ENCODE measurements around the gene TRIM22.

The TRIM22 gene

GRCh38 chr11:5686426-5686825 is 3.2 kb upstream of the TRIM22 start:
- TF ChIP-seq GATA2 (IDR thresholded peaks at IDR 0.05; ENCODE audit: low read depth, low read length) (no peak), GATA3 (IDR thresholded peaks at IDR 0.05; ENCODE audit: low read depth, low read length) (no peak)

GRCh38 chr11:5688482-5688881 is 1.1 kb upstream of the TRIM22 start:
- TF ChIP-seq GATA2 (IDR thresholded peaks at IDR 0.05; ENCODE audit: low read depth, low read length) = no peak
- TF ChIP-seq GATA3 (IDR thresholded peaks at IDR 0.05; ENCODE audit: low read depth, low read length) = no peak

- TF ChIP-seq GATA3 (IDR thresholded peaks at IDR 0.05; ENCODE audit: low read depth, low read length) (no peak), GATA2 (IDR thresholded peaks at IDR 0.05; ENCODE audit: low read depth, low read length) (no peak)
Observed at GRCh38 chr11:5690216-5690615, 626 bp downstream of the TRIM22 start.

GRCh38 chr11:5690736-5691135 is 1.1 kb downstream of the TRIM22 start:
- no peak for TF ChIP-seq GATA3 (IDR thresholded peaks at IDR 0.05; ENCODE audit: low read depth, low read length)
- TF ChIP-seq GATA2 (IDR thresholded peaks at IDR 0.05; ENCODE audit: low read depth, low read length) = no peak

- no peak for TF ChIP-seq GATA2 (IDR thresholded peaks at IDR 0.05; ENCODE audit: low read depth, low read length)
- no peak for TF ChIP-seq GATA3 (IDR thresholded peaks at IDR 0.05; ENCODE audit: low read depth, low read length)
Observed at GRCh38 chr11:5691964-5692361, 2.4 kb downstream of the TRIM22 start.

- TF ChIP-seq GATA3 (IDR thresholded peaks at IDR 0.05; ENCODE audit: low read depth, low read length) = no peak
- TF ChIP-seq GATA2 (IDR thresholded peaks at IDR 0.05; ENCODE audit: low read depth, low read length) = no peak
Observed at GRCh38 chr11:5694642-5695041, 5.1 kb downstream of the TRIM22 start.

GRCh38 chr11:5695580-5695979 is 6.0 kb downstream of the TRIM22 start:
- TF ChIP-seq GATA2 (IDR thresholded peaks at IDR 0.05; ENCODE audit: low read depth, low read length) (no peak), GATA3 (IDR thresholded peaks at IDR 0.05; ENCODE audit: low read depth, low read length) (no peak)

- TF ChIP-seq GATA3 (IDR thresholded peaks at IDR 0.05; ENCODE audit: low read depth, low read length) (no peak), GATA2 (IDR thresholded peaks at IDR 0.05; ENCODE audit: low read depth, low read length) (no peak)
Observed at GRCh38 chr11:5696210-5696609, 6.6 kb downstream of the TRIM22 start.

GRCh38 chr11:5698281-5698680 is 8.7 kb downstream of the TRIM22 start:
- TF ChIP-seq GATA2 (IDR thresholded peaks at IDR 0.05; ENCODE audit: low read depth, low read length) (no peak), GATA3 (IDR thresholded peaks at IDR 0.05; ENCODE audit: low read depth, low read length) (no peak)

- no peak for TF ChIP-seq GATA2 (IDR thresholded peaks at IDR 0.05; ENCODE audit: low read depth, low read length)
- TF ChIP-seq GATA3 (IDR thresholded peaks at IDR 0.05; ENCODE audit: low read depth, low read length) = no peak
Observed at GRCh38 chr11:5700421-5701054, 10.9 kb downstream of the TRIM22 start.

- TF ChIP-seq GATA2 (IDR thresholded peaks at IDR 0.05; ENCODE audit: low read depth, low read length) (no peak), GATA3 (IDR thresholded peaks at IDR 0.05; ENCODE audit: low read depth, low read length) (no peak)
Observed at GRCh38 chr11:5701055-5701577, 11.5 kb downstream of the TRIM22 start.

GRCh38 chr11:5703741-5704536 is 14.3 kb downstream of the TRIM22 start:
- TF ChIP-seq GATA2 (IDR thresholded peaks at IDR 0.05; ENCODE audit: low read depth, low read length) (no peak), GATA3 (IDR thresholded peaks at IDR 0.05; ENCODE audit: low read depth, low read length) (no peak)

GRCh38 chr11:5705688-5706087 is 16.1 kb downstream of the TRIM22 start:
- TF ChIP-seq GATA2 (IDR thresholded peaks at IDR 0.05; ENCODE audit: low read depth, low read length) = no peak
- TF ChIP-seq GATA3 (IDR thresholded peaks at IDR 0.05; ENCODE audit: low read depth, low read length) = no peak

- TF ChIP-seq GATA3 (IDR thresholded peaks at IDR 0.05; ENCODE audit: low read depth, low read length) (no peak), GATA2 (IDR thresholded peaks at IDR 0.05; ENCODE audit: low read depth, low read length) (no peak)
Observed at GRCh38 chr11:5712507-5712906, 22.9 kb downstream of the TRIM22 start.

- TF ChIP-seq GATA2 (IDR thresholded peaks at IDR 0.05; ENCODE audit: low read depth, low read length) (no peak), GATA3 (IDR thresholded peaks at IDR 0.05; ENCODE audit: low read depth, low read length) (no peak)
Observed at GRCh38 chr11:5713695-5714094, 24.1 kb downstream of the TRIM22 start.

Measured in SH-SY5Y (cell line).